SK-N-MC (cell line): ENCODE data around the gene PRF1.

Experiments
- EZH2 ChIP-seq: fragments of 200-600 bp; sonication (generic); IDR thresholded peaks from one replicate; pipeline ENCODE4 v1.6.1; 2017; ENCODE audit warnings: antibody characterized with exemption
- FOXP2 ChIP-seq: optimal IDR thresholded peaks from 2 replicates; pipeline ENCODE3; 2011; ENCODE audit warnings: mild to moderate bottlenecking, moderate library complexity; ENCODE audit not compliant: insufficient read depth; ENCODE audit errors: extremely low read length, control extremely low read depth
- POLR2AphosphoS5 ChIP-seq: IDR thresholded peaks from 2 replicates; pipeline ENCODE4 v1.6.1; 2012; ENCODE audit warnings: mild to moderate bottlenecking, low read depth, low read length, borderline replicate concordance

GRCh38 chr10:70597856-70598815 lies 4.4 kb downstream of the PRF1 start:
- TF ChIP-seq EZH2 (no peak), POLR2AphosphoS5 (no peak), FOXP2 (no peak)
